Endothelial cell of umbilical vein (primary cell): Measurements from ENCODE around the gene RAMACL.

Source experiments
- CTCF ChIP-seq, 2 donors: IDR thresholded peaks; 1 replicate in 1 of 2; 2 replicates in 1 of 2; pipeline ENCODE4 v1.5.1; 2011; ENCODE audit warnings: low read length in 2 of 2, mild to moderate bottlenecking in 2 of 2, moderate library complexity in 2 of 2, control low read depth in 1 of 2, inconsistent platforms in 1 of 2, low read depth in 1 of 2; ENCODE audit not compliant: insufficient read depth in 1 of 2; ENCODE audit errors: extremely low read depth in 1 of 2
- MAX ChIP-seq: IDR thresholded peaks from 2 replicates; pipeline ENCODE4 v1.6.1; 2011; ENCODE audit not compliant: insufficient read depth, insufficient read length
- POLR2AphosphoS5 ChIP-seq: IDR thresholded peaks from 2 replicates; pipeline ENCODE4 v1.6.1; 2012; ENCODE audit warnings: low read depth, mild to moderate bottlenecking, control low read depth, low read length, moderate library complexity; ENCODE audit not compliant: insufficient read depth

- TF ChIP-seq POLR2AphosphoS5 (no peak), CTCF (IDR thresholded peaks at IDR 0.05; ENCODE audit: extremely low read depth in 1 of 2, insufficient read depth in 1 of 2, low read depth in 1 of 2, low read length in 2 of 2) (no peak), MAX (no peak)
Measured at GRCh38 chr6:166554316-166554715, 32.2 kb downstream of the RAMACL start.
